Naive thymus-derived CD8-positive, alpha-beta T cell (primary cell): Measurements from ENCODE around the gene ZBTB7C. TPM values are rescaled to one million over a fixed set of nuclear protein-coding genes. Genes with fewer than 3 reads are reported as not detected.

Experiments used
- ATAC-seq, 2 donors: fragments of 150-1000 bp; cut with Tn5 transposase in 1 of 2; sonication (Bioruptor Pico), chemical (Tn5 transposase) in 1 of 2; 1 replicate in 1 of 2; 2 replicates in 1 of 2; pipeline ENCODE4 v1.10.0; 2021; ENCODE audit warnings: mild to moderate bottlenecking in 2 of 2, moderate library complexity in 2 of 2
- POLR2A ChIA-PET: fragments of 350-600 bp; sonication (Branson Sonifier 250); formaldehyde crosslinking; loops from one replicate; lab custom pipeline; 2021; ENCODE audit warnings: antibody characterized with exemption; lab: Charles Lee
- DNase-seq, 10 donors: peaks; one replicate each; pipeline versions ENCODE4 v3.0.0 to v3.0.0-alpha.2; 2020 to 2022
- H3K27ac Mint-ChIP-seq, 10 donors: one replicate each; pipeline ENCODE4 v1.8.0; 2020 to 2022; ENCODE audit warnings: mild to moderate bottlenecking in 10 of 10, mixed read lengths in 10 of 10, moderate library complexity in 4 of 10, inconsistent platforms in 1 of 10
- H3K27me3 Mint-ChIP-seq, 5 donors: one replicate each; pipeline ENCODE4 v1.8.0; 2021 to 2022; ENCODE audit warnings: mixed read lengths in 5 of 5
- H3K36me3 Mint-ChIP-seq, 3 donors: one replicate each; pipeline ENCODE4 v1.8.0; 2020 to 2022; ENCODE audit warnings: mixed read lengths in 3 of 3, mild to moderate bottlenecking in 2 of 3, inconsistent platforms in 1 of 3
- H3K4me1 Mint-ChIP-seq, 4 donors: one replicate each; pipeline ENCODE4 v1.8.0; 2021 to 2022; ENCODE audit warnings: mixed read lengths in 4 of 4
- H3K4me3 Mint-ChIP-seq, 10 donors: one replicate each; pipeline ENCODE4 v1.8.0; 2020 to 2022; ENCODE audit warnings: mild to moderate bottlenecking in 10 of 10, mixed read lengths in 10 of 10, moderate library complexity in 6 of 10, inconsistent platforms in 1 of 10
- H3K9me3 Mint-ChIP-seq, 9 donors: one replicate each; pipeline ENCODE4 v1.8.0; 2020 to 2022; ENCODE audit warnings: mixed read lengths in 9 of 9, mild to moderate bottlenecking in 3 of 9, inconsistent platforms in 1 of 9, moderate library complexity in 1 of 9
- polyA plus RNA-seq, 3 donors: library from polyadenylated mRNA; unstranded; fragments of 300-500 nt; fragmentation: Illumina TruSeq; gene quantifications; one replicate each; pipeline ENCODE4 v1.2.3, GENCODE V29; 2021
- total RNA-seq, 8 experiments: library from RNA in 2 of 8; stranded (reverse) in 2 of 8; gene quantifications; one replicate each; pipeline ENCODE4 v1.2.3 and lab custom pipeline; 2021 to 2026

Gene ZBTB7C
- total and polyA plus RNA-seq, 5 experiments from 2014 or later, result not detected

- no peak overlapping the region for H3K27ac Mint-ChIP-seq
- no peaks in the 10 kb centered on the region for H3K36me3 Mint-ChIP-seq
- DNase-seq, result no peak
- no peaks in the 10 kb centered on the region for H3K9me3 Mint-ChIP-seq
- POLR2A ChIA-PET, result no interaction called here
- H3K4me3 Mint-ChIP-seq, result no peak overlapping the region
- no peak for ATAC-seq
- no peaks in the 10 kb centered on the region for H3K4me1 Mint-ChIP-seq
- peaks cover 0 to 23% (median 2%) of the 10 kb centered on the region in 5 donors for H3K27me3 Mint-ChIP-seq
These were observed 293.2 kb downstream of the ZBTB7C start for GRCh38 chr18:48116017-48116416.

DNA sequence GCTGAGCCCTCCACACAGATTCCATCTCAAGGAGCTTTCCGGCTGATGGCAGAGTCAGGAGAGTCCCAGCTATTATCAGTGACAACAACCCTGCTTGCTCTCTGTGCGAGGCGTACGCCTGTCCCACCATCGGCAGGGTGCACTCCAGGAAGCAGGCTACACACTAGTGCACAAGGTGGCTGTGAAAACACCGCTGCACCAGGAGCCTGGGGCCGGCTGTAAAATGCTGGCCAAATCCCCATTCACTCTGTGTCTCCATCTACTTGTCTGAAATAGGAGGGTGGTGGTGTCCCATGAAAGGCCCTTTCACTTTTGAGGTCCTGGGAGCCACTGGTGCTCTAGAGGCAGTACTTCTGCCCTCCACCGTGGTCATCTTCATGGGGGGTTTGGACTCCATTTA is 295.5 kb downstream of the ZBTB7C start:
- POLR2A ChIA-PET, result no interaction called here
- H3K36me3 Mint-ChIP-seq, result no peaks in the 10 kb centered on the region
- H3K4me1 Mint-ChIP-seq, result no peaks in the 10 kb centered on the region
- no peak for ATAC-seq
- no peaks in the 10 kb centered on the region for H3K9me3 Mint-ChIP-seq
- DNase-seq, result no peak
- H3K4me3 Mint-ChIP-seq, result no peak overlapping the region
- H3K27me3 Mint-ChIP-seq, result peaks cover 2 to 29% (median 7%) of the 10 kb centered on the region in 5 donors
- H3K27ac Mint-ChIP-seq, result no peak overlapping the region

DNA sequence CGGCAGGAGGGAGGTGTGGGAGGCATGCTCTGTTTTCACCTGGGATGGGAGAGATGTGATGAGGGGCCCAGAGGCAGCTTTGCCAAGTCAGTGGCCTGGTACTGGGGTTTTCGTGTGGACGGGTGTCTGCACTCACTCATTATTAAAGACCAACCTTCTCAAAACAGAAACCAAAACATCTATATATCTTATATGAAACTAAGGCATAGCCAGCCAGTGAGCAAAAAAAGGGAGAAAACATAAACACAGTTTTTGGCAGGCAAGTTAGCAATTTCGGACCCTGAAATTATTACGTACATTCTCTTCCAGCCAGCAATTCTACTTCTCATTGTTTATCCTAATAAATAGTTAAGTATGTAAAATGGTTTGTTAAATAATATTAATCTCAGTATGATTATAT is 297.6 kb downstream of the ZBTB7C start:
- Mint-ChIP-seq H3K36me3 (no peaks in the 10 kb centered on the region), H3K27me3 (peaks cover 5 to 44% (median 14%) of the 10 kb centered on the region in 5 donors), H3K27ac (no peak overlapping the region), H3K4me3 (no peak overlapping the region), H3K9me3 (no peaks in the 10 kb centered on the region), H3K4me1 (no peaks in the 10 kb centered on the region)
- ATAC-seq (no peak), DNase-seq (no peak)
- POLR2A ChIA-PET, result no interaction called here

GRCh38 chr18:48110797-48111196 is 298.4 kb downstream of the ZBTB7C start:
- no peaks in the 10 kb centered on the region for H3K9me3 Mint-ChIP-seq

GRCh38 chr18:48109961-48110493 is 299.2 kb downstream of the ZBTB7C start:
- Mint-ChIP-seq H3K9me3 (no peaks in the 10 kb centered on the region), H3K4me1 (no peaks in the 10 kb centered on the region), H3K27ac (no peak overlapping the region), H3K36me3 (no peaks in the 10 kb centered on the region), H3K27me3 (peaks cover 11 to 52% (median 17%) of the 10 kb centered on the region in 5 donors), H3K4me3 (no peak overlapping the region)
- POLR2A ChIA-PET, result no interaction called here
- DNase-seq, result no peak
- no peak for ATAC-seq

More at GRCh38 chr18:48110797-48111196, 298.4 kb downstream of the ZBTB7C start:
- no peak overlapping the region for H3K4me3 Mint-ChIP-seq
- H3K27ac Mint-ChIP-seq, result no peak overlapping the region
- H3K36me3 Mint-ChIP-seq, result no peaks in the 10 kb centered on the region
- DNase-seq (no peak), ATAC-seq (no peak)
- POLR2A ChIA-PET, result no interaction called here
- peaks cover 11 to 47% (median 17%) of the 10 kb centered on the region in 5 donors for H3K27me3 Mint-ChIP-seq
- H3K4me1 Mint-ChIP-seq, result no peaks in the 10 kb centered on the region

GRCh38 chr18:48108136-48108535 is 301.0 kb downstream of the ZBTB7C start:
- Mint-ChIP-seq H3K36me3 (no peaks in the 10 kb centered on the region), H3K27me3 (peaks cover 11 to 56% (median 21%) of the 10 kb centered on the region in 5 donors), H3K9me3 (no peaks in the 10 kb centered on the region), H3K4me3 (no peak overlapping the region), H3K27ac (no peak overlapping the region), H3K4me1 (peaks cover 0 to 1% (median 0%) of the 10 kb centered on the region in 4 donors)
- POLR2A ChIA-PET, result no interaction called here
- no peak for DNase-seq
- ATAC-seq, result no peak

- no peak for DNase-seq
- Mint-ChIP-seq H3K27me3 (peaks cover 13 to 49% (median 25%) of the 10 kb centered on the region in 5 donors), H3K4me1 (peaks cover 0 to 1% (median 0%) of the 10 kb centered on the region in 4 donors), H3K27ac (no peak overlapping the region), H3K36me3 (no peaks in the 10 kb centered on the region), H3K9me3 (no peaks in the 10 kb centered on the region), H3K4me3 (no peak overlapping the region)
- no peak for ATAC-seq
- POLR2A ChIA-PET, result no interaction called here
These were observed 302.0 kb downstream of the ZBTB7C start for GRCh38 chr18:48106976-48107781.

DNA sequence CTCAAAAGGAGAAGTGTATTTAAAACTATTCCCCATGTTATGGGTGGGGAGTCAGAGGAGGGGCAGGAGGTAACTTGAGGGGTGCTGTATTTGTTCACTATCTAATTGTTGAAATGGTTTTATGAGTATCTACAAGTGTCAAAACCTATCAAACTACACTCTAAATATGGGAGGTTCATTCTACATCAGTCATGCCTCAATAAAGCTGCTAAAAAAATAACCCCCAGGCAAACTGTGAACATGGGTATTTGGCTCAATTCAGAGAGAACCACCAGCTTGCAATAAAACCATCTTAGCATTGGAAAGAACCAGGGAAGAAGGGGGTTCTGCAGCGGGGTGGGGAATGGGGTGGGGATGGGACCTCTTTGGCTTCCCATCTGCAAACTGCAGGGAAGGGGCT is 302.7 kb downstream of the ZBTB7C start:
- peaks cover 13 to 49% (median 25%) of the 10 kb centered on the region in 5 donors for H3K27me3 Mint-ChIP-seq
- H3K4me3 Mint-ChIP-seq, result no peak overlapping the region
- POLR2A ChIA-PET, result interaction anchor here (0.6 kb wide), 1 partner anchor 194 kb away, joined by 7 read pairs; no protein-coding TSS in a partner anchor
- no peaks in the 10 kb centered on the region for H3K36me3 Mint-ChIP-seq
- no peak for ATAC-seq
- DNase-seq, result no peak
- no peak overlapping the region for H3K27ac Mint-ChIP-seq
- H3K4me1 Mint-ChIP-seq, result peaks cover 0 to 1% (median 0%) of the 10 kb centered on the region in 4 donors
- no peaks in the 10 kb centered on the region for H3K9me3 Mint-ChIP-seq

DNA sequence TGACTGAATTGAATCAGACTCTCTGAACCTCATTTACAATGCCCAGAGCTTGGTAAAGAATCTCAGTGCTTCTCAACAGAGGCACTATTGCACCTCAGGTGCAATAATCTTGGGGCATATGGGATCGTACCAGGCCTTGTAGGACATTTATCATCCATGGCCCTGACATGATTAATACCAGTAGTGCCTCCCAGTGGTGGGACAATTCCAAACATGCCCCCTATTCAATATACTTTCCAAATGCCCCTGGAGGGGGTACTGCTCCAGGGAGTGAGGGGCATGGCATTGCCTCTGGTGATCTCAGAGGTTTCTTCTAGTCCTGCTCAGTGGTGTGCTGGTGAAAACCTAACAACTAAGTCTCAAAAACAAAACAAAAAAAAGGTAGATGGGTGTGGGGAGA is 303.9 kb downstream of the ZBTB7C start:
- no peak overlapping the region for H3K27ac Mint-ChIP-seq
- peaks cover 15 to 61% (median 22%) of the 10 kb centered on the region in 5 donors for H3K27me3 Mint-ChIP-seq
- H3K4me3 Mint-ChIP-seq, result no peak overlapping the region
- ATAC-seq, result no peak
- no peaks in the 10 kb centered on the region for H3K9me3 Mint-ChIP-seq
- H3K36me3 Mint-ChIP-seq, result no peaks in the 10 kb centered on the region
- H3K4me1 Mint-ChIP-seq, result peaks cover 0 to 1% (median 0%) of the 10 kb centered on the region in 4 donors
- POLR2A ChIA-PET, result no interaction called here
- no peak for DNase-seq

DNA sequence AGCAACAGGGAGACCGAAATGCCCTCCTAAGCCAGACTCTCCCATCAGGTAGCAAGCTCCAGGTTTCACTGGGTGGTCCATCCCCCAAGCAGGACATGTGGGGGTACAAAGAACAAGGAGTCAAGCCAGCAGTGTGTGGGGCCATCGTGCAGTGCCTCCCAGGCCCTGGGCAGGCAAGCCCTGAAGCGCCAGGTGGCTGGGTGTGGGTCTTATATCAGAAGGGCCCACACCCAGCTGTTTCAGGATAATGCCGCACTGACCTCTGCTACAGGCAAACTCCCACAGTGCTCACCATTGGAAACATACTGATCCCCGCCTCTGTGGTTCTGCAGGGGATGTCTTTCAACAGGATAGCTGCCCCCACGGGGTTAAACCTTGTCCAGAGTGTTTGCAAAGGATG is 304.5 kb downstream of the ZBTB7C start:
- H3K27me3 Mint-ChIP-seq, result peaks cover 18 to 67% (median 27%) of the 10 kb centered on the region in 5 donors
- POLR2A ChIA-PET, result no interaction called here
- no peak for ATAC-seq
- no peak overlapping the region for H3K4me3 Mint-ChIP-seq
- no peak overlapping the region for H3K27ac Mint-ChIP-seq
- DNase-seq, result no peak
- no peaks in the 10 kb centered on the region for H3K36me3 Mint-ChIP-seq
- H3K9me3 Mint-ChIP-seq, result no peaks in the 10 kb centered on the region
- peaks cover 0 to 1% (median 0%) of the 10 kb centered on the region in 4 donors for H3K4me1 Mint-ChIP-seq

DNA sequence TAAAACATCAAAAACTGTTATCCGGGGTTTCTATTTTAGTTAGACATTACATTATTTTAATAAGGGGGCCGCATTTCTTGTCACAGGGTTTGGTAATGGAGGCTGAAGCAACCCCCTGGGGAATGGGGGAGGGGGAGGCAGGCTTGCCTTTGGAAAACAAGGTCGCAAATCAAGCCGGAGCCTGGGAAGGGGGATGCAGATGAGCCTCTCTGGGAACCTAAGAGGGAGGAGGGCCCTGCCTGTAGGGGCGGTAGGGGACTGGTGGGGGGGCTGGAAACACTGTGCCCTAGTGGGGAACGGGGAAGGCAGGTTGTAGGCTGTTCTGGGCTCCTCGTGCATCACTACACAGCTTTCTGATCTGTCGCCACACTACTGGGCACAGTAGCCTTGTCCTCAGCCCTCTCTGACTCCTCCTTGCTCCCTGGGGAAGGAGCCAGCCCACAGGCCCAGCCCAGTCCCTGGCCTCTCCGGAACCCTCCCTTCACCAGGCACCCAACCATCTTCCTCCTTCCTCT is 308.5 kb downstream of the ZBTB7C start:
- Mint-ChIP-seq H3K27me3 (peaks cover 11 to 58% (median 14%) of the 10 kb centered on the region in 5 donors), H3K4me1 (peaks cover 0 to 1% (median 0%) of the 10 kb centered on the region in 4 donors), H3K4me3 (no peak overlapping the region), H3K36me3 (no peaks in the 10 kb centered on the region), H3K9me3 (peaks cover 0 to 1% (median 0%) of the 10 kb centered on the region in 9 donors), H3K27ac (no peak overlapping the region)
- DNase-seq (no peak), ATAC-seq (no peak)
- POLR2A ChIA-PET, result no interaction called here

GRCh38 chr18:48100165-48100575 is 309.0 kb downstream of the ZBTB7C start:
- Mint-ChIP-seq H3K27me3 (peaks cover 11 to 53% (median 13%) of the 10 kb centered on the region in 5 donors), H3K27ac (no peak overlapping the region), H3K36me3 (no peaks in the 10 kb centered on the region), H3K9me3 (peaks cover 0 to 1% (median 0%) of the 10 kb centered on the region in 9 donors), H3K4me3 (no peak overlapping the region), H3K4me1 (peaks cover 0 to 1% (median 0%) of the 10 kb centered on the region in 4 donors)
- ATAC-seq, result no peak
- POLR2A ChIA-PET, result no interaction called here
- no peak for DNase-seq
